ENCODE results near the gene RAMP3. TPM values are rescaled to one million over a fixed set of nuclear protein-coding genes. Genes with fewer than 3 reads are reported as not detected.
"Not testable (repeated sequence)": the region's sequence is repeated elsewhere in the genome, so short reads cannot be mapped to it uniquely, and the experiment has no call there.

Gene RAMP3
- total RNA-seq, 2 experiments from 2014 or later, result not detected

GRCh38 chr7:45162943-45163691, 5.5 kb downstream of the RAMP3 start:
- ATAC-seq (no peak), DNase-seq (no peak)
- Mint-ChIP-seq H3K4me1 (ENCODE audit: low read depth) (peaks cover 2% of the 10 kb centered on the region), H3K4me3 (no peak overlapping the region), H3K27me3 (peaks cover 10% of the 10 kb centered on the region), H3K9me3 (no peaks in the 10 kb centered on the region), H3K36me3 (ENCODE audit: low read depth) (no peaks in the 10 kb centered on the region), H3K27ac (no peak overlapping the region)
- ChIA-PET CTCF (interaction anchor here (1.2 kb wide), 1 partner anchor 97 kb away, joined by 3 read pairs; no protein-coding TSS in a partner anchor), POLR2A (interaction anchor here (0.7 kb wide), 1 partner anchor 453 kb away, joined by 3 read pairs; no protein-coding TSS in a partner anchor)
- intact Hi-C loops (cut with micrococcal nuclease), result no loop called here
- no peak for TF ChIP-seq CTCF (IDR thresholded peaks at IDR 0.05)

GRCh38 chr7:45163692-45164052, 6.1 kb downstream of the RAMP3 start:
- peaks cover 2% of the 10 kb centered on the region for H3K4me1 Mint-ChIP-seq (ENCODE audit: low read depth)
- ATAC-seq (no peak), DNase-seq (no peak)
- H3K36me3 Mint-ChIP-seq (ENCODE audit: low read depth), result no peaks in the 10 kb centered on the region
- no peak overlapping the region for H3K4me3 Mint-ChIP-seq
- H3K9me3 Mint-ChIP-seq, result no peaks in the 10 kb centered on the region
- no peak for TF ChIP-seq CTCF (IDR thresholded peaks at IDR 0.05)
- H3K27ac Mint-ChIP-seq, result no peak overlapping the region
- intact Hi-C loops (cut with micrococcal nuclease), result no loop called here
- POLR2A ChIA-PET, result interaction anchor here (0.7 kb wide), 1 partner anchor 453 kb away, joined by 3 read pairs; no protein-coding TSS in a partner anchor
- CTCF ChIA-PET, result interaction anchor here (1.2 kb wide), 1 partner anchor 97 kb away, joined by 3 read pairs; no protein-coding TSS in a partner anchor
- H3K27me3 Mint-ChIP-seq, result peaks cover 7% of the 10 kb centered on the region

- H3K4me3 Mint-ChIP-seq; H3K4me1 Mint-ChIP-seq (ENCODE audit: low read depth); H3K27ac Mint-ChIP-seq; intact Hi-C loops (cut with micrococcal nuclease); H3K27me3 Mint-ChIP-seq; ATAC-seq; H3K36me3 Mint-ChIP-seq (ENCODE audit: low read depth); DNase-seq; POLR2A ChIA-PET; H3K9me3 Mint-ChIP-seq: not testable (repeated sequence)
- CTCF ChIA-PET, result interaction anchor here (1.2 kb wide), 1 partner anchor 96 kb away, joined by 3 read pairs; no protein-coding TSS in a partner anchor
Measured at GRCh38 chr7:45164271-45164670, 6.7 kb downstream of the RAMP3 start.

GRCh38 chr7:45165857-45166256, 8.3 kb downstream of the RAMP3 start:
- intact Hi-C loops (cut with micrococcal nuclease), result no loop called here
- H3K4me1 Mint-ChIP-seq (ENCODE audit: low read depth), result no peaks in the 10 kb centered on the region
- POLR2A ChIA-PET, result no interaction called here

GRCh38 chr7:45171946-45172345, 14.4 kb downstream of the RAMP3 start:
- no peak for DNase-seq
- H3K27ac Mint-ChIP-seq, result no peak overlapping the region
- ChIA-PET CTCF (no interaction called here), POLR2A (interaction anchor here (1.3 to 1.4 kb wide), 2 partner anchors 10 to 88 kb away, joined by 3 read pairs; no protein-coding TSS in a partner anchor)
- intact Hi-C loops (cut with micrococcal nuclease), result no loop called here
- TF ChIP-seq CTCF (IDR thresholded peaks at IDR 0.05), result no peak
- H3K9me3 Mint-ChIP-seq, result no peaks in the 10 kb centered on the region
- peaks cover 5% of the 10 kb centered on the region for H3K27me3 Mint-ChIP-seq
- ATAC-seq, result no peak
- no peak overlapping the region for H3K4me3 Mint-ChIP-seq
- no peaks in the 10 kb centered on the region for H3K4me1 Mint-ChIP-seq (ENCODE audit: low read depth)
- H3K36me3 Mint-ChIP-seq (ENCODE audit: low read depth), result no peaks in the 10 kb centered on the region

More at GRCh38 chr7:45165857-45166256, 8.3 kb downstream of the RAMP3 start:
- peaks cover 7% of the 10 kb centered on the region for H3K27me3 Mint-ChIP-seq
- H3K9me3 Mint-ChIP-seq, result no peaks in the 10 kb centered on the region
- H3K4me3 Mint-ChIP-seq, result no peak overlapping the region
- DNase-seq (no peak), ATAC-seq (no peak)
- CTCF ChIA-PET, result no interaction called here
- H3K36me3 Mint-ChIP-seq (ENCODE audit: low read depth), result no peaks in the 10 kb centered on the region
- no peak for TF ChIP-seq CTCF (IDR thresholded peaks at IDR 0.05)
- H3K27ac Mint-ChIP-seq, result no peak overlapping the region

Data from activated CD8-positive, alpha-beta T cell treated with anti-CD3 and anti-CD28 coated beads for 36 hours (primary cell).